Stimulated activated CD4-positive, alpha-beta T cell treated with anti-CD3 and anti-CD28 coated beads, Interleukin-15, amount 100 ng/mL, for 48 hours (primary cell): ENCODE data around the gene WFIKKN1.

Experiments
- DNase-seq, 2 donors: peaks; one replicate each; pipeline ENCODE4 v3.0.0-alpha.2; 2020; ENCODE audit warnings: low read depth in 2 of 2

Gene WFIKKN1

DNA sequence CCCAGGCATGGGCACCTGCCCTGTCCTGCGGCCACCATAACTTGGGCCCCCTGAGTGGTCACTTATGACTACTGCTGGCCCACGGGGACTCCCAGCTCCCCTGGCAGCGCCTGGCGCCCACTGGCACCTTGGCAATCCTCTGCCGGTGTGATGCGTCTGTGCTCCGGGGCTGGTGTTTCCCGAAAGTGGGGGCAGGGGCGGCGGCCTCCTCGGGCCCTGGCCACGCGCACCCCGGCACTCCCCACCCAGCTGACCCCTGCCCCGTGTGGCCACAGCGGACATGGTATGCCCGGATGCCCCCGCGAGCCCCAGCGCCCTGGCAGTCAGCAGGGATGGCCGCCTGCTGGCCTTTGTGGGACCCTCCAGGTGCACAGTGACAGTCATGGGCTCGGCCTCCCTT is 26.7 kb downstream of the WFIKKN1 start:
- DNase-seq: no peak

DNA sequence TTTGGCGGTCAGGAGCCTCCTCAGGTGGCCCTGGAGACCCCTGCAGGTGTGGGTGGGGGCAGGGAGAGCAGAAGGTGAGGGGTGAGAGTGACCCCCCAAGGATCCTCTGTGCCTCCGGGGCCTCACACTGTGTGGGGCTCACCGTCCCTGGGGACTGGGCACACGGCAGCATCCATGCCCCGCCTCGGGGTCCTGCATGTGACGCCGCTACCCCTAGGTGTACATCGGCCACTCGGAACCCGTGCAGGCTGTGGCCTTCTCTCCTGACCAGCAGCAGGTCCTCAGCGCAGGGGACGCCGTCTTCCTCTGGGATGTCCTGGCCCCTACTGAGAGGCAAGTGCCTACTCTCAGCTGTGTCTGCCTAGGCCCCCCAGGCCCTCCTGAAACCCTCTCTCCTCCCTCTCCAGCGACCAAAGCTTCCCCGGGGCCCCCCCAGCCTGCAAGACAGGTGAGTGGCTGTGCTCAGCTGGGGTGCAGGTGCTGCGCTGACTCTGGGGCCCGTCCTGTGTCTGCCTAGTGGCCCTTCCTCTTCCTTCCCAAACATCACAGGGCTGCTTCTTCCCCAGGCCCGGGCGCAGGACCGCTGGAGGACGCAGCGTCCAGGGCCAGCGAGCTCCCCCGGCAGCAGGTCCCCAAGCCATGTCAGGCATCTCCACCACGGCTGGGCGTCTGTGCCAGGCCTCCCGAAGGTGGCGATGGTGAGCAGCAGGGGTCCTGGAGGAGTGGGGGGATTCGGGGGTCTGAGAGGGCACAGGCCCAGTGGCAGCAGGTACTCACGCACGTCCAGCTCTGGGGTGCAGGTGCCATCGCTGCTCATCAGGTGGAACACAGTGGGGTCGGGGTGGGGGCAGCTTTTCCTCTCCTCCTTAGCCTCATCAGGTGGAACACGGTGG is 28.1 kb downstream of the WFIKKN1 start:
- DNase-seq: no peak

- no peak for DNase-seq
Measured at GRCh38 chr16:659618-660017, 28.8 kb downstream of the WFIKKN1 start.

DNA sequence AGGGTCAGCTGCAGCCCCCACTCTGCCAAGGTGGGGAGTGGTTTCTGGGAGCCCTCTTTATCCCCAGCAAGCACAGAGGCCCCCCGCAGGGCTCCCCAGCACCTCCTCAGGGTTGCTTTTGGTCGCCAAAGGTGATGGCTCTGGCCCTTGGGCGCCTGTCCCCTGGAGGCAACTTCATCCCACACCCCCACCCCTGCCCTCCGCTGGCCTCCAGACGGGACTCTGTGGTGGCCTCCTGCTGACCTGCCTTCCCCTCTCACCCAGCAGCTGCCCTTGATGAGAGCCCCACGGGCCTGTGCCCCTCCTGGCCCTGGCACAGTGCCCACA is 29.3 kb downstream of the WFIKKN1 start:
- no peak for DNase-seq

DNA sequence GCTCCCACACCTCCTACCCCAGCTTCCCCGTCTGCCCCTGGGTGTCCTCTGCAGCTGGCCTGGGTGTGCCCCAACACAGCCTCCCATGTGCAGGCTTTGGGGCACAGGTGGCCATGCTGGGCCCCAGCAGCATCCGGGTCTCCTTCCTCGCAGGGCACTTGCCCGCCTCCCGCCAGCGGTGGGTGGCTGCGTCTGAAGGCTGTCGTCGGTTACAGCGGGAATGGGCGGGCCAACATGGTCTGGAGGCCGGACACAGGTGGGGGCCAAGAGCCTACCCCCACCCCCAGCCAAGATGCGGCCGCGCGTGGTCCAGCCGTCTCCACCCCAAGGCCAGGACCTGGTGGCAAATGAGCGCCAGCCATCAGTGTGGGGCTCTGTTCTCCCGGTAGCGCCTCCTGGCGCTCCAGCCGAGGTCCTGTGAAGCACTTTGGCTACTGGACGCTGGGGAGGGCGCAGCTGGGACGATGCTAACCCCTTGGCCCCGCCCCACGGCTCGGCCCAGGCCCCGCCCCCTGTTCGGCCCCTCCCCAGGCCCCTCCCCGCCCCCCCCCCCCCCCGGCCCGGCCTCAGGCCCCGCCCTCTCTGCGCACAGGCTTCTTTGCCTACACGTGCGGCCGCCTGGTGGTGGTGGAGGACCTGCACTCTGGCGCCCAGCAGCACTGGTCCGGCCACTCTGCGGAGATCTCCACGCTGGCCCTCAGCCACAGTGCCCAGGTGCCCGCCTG is 29.8 kb downstream of the WFIKKN1 start:
- DNase-seq: peak; percentile 57 to 59

GRCh38 chr16:661184-661821 is 30.5 kb downstream of the WFIKKN1 start:
- no peak for DNase-seq

DNA sequence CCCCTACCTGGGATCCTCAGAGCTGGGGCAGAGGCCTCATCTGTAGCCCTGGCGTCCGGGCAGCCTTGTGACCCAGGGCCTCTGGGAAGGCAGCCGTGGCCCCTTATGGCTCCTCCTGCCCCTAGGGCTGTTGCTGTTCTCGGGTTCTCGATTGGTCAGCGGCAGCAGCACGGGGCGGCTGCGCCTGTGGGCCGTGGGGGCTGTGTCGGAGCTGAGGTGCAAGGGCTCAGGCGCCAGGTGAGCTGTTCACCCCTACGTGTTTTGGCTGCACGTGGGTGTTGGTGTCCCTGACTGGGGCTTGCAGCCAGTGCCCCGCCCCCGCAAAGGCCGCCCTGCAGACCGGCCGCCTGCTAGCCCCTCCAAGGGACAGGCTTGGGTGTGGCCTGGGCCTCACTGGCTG is 31.3 kb downstream of the WFIKKN1 start:
- DNase-seq: no peak

GRCh38 chr16:662597-662996 is 31.8 kb downstream of the WFIKKN1 start:
- DNase-seq: no peak

DNA sequence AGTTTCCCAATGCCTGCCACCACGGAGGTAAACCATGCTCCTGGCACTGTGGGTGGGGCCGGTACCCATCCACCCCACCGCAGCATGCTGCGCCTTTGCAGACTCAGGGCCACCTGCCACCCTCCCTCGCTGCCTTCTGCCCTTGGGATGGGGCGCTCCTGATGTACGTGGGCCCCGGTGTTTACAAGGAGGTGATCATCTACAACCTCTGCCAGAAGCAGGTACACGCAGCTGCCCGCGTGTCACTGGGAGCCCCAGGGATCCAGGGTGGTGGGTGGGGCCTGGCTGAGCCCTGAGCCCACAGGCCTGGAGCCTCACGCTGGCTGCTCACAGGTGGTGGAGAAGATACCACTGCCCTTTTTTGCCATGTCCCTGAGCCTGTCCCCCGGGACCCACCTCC is 35.8 kb downstream of the WFIKKN1 start:
- no peak for DNase-seq

DNA sequence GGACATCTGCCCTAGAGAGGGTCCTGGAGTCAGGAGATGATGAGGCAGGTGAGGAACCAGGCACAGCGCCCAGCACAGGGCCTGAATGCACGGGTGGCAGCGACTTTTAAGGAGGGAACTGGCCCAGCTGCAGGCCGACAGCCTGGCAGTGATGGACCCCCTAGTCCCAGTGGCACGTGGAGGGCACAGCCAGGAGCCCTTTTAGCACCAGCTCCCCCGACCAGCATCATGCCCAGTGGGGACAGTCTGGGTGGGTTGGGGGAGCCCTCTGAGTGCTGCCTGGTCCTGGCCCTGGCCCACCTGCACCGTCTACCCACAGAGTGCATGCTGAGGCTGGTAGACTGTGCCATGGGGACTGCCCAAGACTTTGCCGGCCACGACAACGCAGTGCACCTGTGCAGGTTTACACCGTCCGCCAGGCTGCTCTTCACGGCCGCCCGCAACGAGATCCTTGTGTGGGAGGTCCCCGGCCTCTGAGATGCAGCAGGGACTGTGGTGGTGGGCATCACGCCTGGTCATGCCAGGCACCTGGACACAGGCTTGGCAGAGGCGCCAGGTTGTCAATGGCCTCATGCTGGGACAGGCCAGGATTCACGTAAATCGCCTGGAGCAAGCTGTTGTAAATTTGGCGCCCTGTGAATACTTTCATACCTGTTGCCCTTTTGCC is 36.5 kb downstream of the WFIKKN1 start:
- DNase-seq: no peak

DNA sequence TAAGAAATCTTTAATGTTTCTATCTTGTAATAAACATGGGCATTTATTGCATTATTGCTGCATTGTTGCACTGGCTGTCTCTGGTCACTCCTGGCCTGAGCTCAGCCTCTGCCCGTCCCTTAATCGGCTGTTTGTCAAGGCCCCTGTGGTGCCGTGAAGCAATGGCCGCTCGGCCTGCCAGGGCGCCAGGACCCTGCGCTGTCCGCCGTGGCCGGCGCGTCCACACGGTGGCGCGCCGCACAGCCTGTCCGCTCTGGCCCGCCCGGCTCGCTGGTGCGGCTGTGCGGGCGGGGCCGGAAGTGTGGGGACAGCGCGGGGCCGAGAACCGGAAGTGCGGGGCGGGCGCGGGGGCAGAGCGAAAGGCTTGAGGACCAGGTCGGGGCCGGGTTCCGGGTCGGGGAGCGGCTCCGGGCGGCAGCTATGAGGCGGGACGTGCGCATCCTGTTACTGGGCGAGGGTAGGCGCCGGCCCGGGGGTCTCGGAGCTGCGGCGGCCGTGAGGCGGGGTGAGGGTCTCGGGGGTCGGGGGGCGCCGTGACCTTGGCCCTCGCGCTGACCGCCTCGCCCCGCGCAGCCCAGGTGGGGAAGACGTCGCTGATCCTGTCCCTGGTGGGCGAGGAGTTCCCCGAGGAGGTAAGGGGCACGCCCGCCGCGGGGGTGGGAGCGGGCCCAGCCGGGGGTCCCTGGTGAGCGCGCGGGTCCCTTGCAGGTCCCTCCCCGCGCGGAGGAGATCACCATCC is 37.2 kb downstream of the WFIKKN1 start, which contains the start of gene RHOT2:
Gene RHOT2 (plus strand): TSS at position 353 of the 739 bp plus-strand sequence. CDS start 68 bp downstream, at position 421.
- peak; percentile 86 to 92 for DNase-seq

GRCh38 chr16:668519-669171 is 37.9 kb downstream of the WFIKKN1 start:
- DNase-seq: no peak

- DNase-seq: no peak
Measured at GRCh38 chr16:669666-670065, 38.9 kb downstream of the WFIKKN1 start.

DNA sequence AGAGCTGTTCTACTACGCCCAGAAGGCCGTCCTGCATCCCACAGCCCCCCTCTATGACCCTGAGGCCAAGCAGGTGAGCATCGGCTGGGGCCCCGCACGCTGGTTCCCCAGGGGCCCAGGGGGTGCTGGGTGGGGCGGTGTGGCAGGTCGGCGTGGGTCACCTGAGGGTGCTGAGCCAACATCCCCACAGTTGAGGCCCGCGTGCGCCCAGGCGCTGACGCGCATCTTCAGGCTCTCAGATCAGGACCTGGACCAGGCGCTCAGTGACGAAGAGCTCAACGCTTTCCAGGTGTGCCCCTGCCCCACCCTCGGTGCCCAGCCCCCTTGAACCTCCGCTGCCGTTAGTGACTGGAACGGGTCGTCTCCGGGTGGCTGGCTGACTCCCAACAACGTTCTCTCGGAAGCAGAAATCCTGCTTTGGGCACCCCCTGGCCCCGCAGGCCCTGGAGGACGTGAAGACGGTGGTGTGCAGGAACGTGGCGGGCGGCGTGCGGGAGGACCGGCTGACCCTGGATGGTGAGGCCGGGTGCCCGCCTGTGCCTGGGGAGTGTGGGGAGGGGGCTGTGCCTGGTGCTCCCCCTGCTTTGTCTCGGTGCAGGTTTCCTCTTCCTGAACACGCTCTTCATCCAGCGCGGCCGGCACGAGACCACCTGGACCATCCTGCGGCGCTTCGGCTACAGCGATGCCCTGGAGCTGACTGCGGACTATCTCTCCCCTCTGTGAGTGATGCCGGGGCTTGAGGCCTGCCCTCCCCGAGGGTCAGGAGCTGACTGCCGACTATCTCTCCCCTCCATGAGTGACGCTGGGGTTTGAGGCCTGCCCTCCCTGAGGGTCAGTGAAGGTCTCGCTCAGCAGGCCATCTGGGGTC is 39.9 kb downstream of the WFIKKN1 start:
- no peak for DNase-seq

DNA sequence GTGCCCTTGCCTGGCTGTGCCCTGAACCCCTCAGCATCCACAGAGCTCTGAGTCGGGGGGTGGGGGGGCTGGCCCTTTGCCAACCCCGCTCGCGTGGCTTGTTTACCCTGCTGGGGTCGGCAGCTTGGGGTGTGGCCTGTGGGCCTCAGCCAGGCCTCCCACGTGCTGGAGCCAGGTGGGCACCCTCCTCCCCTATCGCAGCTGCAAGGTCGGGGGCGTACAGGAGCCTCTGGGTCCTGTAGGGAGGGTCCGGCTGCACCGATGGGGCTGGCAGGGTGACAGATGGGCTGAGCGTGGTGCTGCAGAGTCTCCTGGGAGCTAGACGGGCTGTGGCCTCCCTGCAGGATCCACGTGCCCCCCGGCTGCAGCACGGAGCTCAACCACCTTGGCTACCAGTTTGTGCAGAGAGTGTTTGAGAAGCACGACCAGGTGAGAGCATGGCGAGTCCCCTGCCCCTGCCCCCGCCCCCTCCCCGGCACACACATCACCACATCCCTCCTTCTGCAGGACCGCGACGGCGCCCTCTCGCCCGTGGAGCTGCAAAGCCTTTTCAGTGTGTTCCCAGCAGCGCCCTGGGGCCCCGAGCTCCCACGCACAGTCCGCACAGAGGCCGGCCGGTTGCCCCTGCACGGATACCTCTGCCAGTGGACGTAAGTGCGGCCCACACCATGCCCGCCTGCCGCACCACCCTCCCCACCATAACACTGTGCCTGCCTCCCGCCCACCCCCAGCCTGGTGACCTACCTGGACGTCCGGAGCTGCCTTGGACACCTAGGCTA is 40.8 kb downstream of the WFIKKN1 start:
- DNase-seq: no peak

DNA sequence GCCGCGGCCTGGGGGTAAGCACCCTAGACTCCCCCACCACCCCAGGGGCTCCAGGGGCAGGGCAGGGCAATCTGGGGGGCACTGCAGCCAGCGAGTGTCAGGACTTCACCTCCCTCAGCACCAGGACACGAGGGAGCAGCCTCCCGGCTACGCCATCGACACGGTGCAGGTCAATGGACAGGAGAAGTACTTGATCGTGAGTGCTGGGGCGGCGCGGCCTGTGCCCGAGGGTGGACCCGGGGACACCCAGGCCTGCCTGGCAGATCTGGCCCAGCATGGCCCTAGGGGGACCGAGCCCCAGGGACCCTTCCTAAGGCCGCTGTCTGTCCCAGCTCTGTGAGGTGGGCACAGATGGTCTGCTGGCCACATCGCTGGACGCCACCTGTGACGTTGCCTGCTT is 41.6 kb downstream of the WFIKKN1 start:
- no peak for DNase-seq

DNA sequence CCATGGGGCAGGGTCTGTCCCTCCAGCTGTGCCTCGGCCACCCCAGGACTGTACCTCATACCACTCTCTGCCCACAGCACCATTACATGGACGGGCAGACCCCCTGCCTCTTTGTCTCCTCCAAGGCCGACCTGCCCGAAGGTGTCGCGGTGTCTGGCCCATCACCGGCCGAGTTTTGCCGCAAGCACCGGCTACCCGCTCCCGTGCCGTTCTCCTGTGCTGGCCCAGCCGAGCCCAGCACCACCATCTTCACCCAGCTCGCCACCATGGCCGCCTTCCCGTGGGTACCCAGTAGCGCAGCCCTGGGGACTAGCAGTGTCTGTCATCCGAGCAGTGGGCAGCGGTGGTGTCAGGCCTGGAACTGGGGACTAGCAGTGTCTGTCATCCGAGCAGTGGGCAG is 42.1 kb downstream of the WFIKKN1 start:
- DNase-seq: no peak

- DNase-seq: no peak
Measured at GRCh38 chr16:673399-673991, 42.7 kb downstream of the WFIKKN1 start.
